HUES64 (cell line): ENCODE data around the gene EIF2S2.

Experiments
- H3K27ac ChIP-seq: 2 replicates; pipeline ENCODE4 v1.7.0; 2013; ENCODE audit warnings: low read depth, low read length, inconsistent platforms
- H3K27me3 ChIP-seq: 2 replicates; pipeline ENCODE4 v1.6.1; 2013; ENCODE audit warnings: mild to moderate bottlenecking, low read length; ENCODE audit not compliant: insufficient read depth
- H3K36me3 ChIP-seq: 2 replicates; pipeline ENCODE4 v1.6.1; 2013; ENCODE audit warnings: mild to moderate bottlenecking, low read length; ENCODE audit not compliant: insufficient read depth
- H3K4me1 ChIP-seq: 2 replicates; pipeline ENCODE4 v1.6.1; 2013; ENCODE audit warnings: mild to moderate bottlenecking, low read length, moderate library complexity; ENCODE audit not compliant: insufficient read depth
- H3K4me3 ChIP-seq: 2 replicates; pipeline ENCODE4 v1.5.1; 2013; ENCODE audit warnings: mild to moderate bottlenecking, low read length, moderate library complexity
- H3K9ac ChIP-seq: 2 replicates; pipeline ENCODE4 v1.6.1; 2013; ENCODE audit warnings: mild to moderate bottlenecking, low read depth, low read length
- H3K9me3 ChIP-seq: 2 replicates; pipeline ENCODE4 v1.6.1; 2013; ENCODE audit warnings: low read depth, low read length; ENCODE audit not compliant: insufficient read depth
- WGBS: fragments of 150-250, 120-280 bp; methylation state at CpG from one replicate; pipeline ENCODE4 v1.1.7; 2013; ENCODE audit warnings: missing lambda C conversion rate; 5-methylcytosine and 5-hydroxymethylcytosine counted together

The EIF2S2 gene

GRCh38 chr20:34100576-34100975, 11.5 kb downstream of the EIF2S2 start:
- Histone ChIP-seq H3K36me3 (peaks cover 99% of the 10 kb centered on the region), H3K27ac (no peak overlapping the region), H3K9me3 (no peaks in the 10 kb centered on the region), H3K27me3 (no peaks in the 10 kb centered on the region), H3K4me1 (no peaks in the 10 kb centered on the region), H3K4me3 (no peak overlapping the region), H3K9ac (no peak overlapping the region)
- 95% methylated on average over 3 of the region's 3 CpGs for whole genome bisulfite sequencing

GRCh38 chr20:34099675-34100074, 12.4 kb downstream of the EIF2S2 start:
- H3K27me3 ChIP-seq = no peaks in the 10 kb centered on the region
- no peak overlapping the region for H3K9ac ChIP-seq
- H3K4me1 ChIP-seq = no peaks in the 10 kb centered on the region
- H3K27ac ChIP-seq = no peak overlapping the region
- H3K9me3 ChIP-seq = no peaks in the 10 kb centered on the region
- 92% methylated on average over 5 of the region's 5 CpGs for WGBS
- peaks cover 99% of the 10 kb centered on the region for H3K36me3 ChIP-seq
- no peak overlapping the region for H3K4me3 ChIP-seq

GRCh38 chr20:34098570-34098969, 13.5 kb downstream of the EIF2S2 start:
- WGBS = 95% methylated on average over 3 of the region's 3 CpGs

GRCh38 chr20:34096699-34097444, 15.2 kb downstream of the EIF2S2 start:
- H3K4me3 ChIP-seq = no peak overlapping the region
- WGBS = 95% methylated on average over 7 of the region's 9 CpGs
- H3K36me3 ChIP-seq = peaks cover 99% of the 10 kb centered on the region
- no peaks in the 10 kb centered on the region for H3K4me1 ChIP-seq
- no peak overlapping the region for H3K27ac ChIP-seq
- no peaks in the 10 kb centered on the region for H3K27me3 ChIP-seq
- H3K9me3 ChIP-seq = no peaks in the 10 kb centered on the region
- H3K9ac ChIP-seq = no peak overlapping the region

More at GRCh38 chr20:34098570-34098969, 13.5 kb downstream of the EIF2S2 start:
- no peaks in the 10 kb centered on the region for H3K9me3 ChIP-seq
- no peaks in the 10 kb centered on the region for H3K27me3 ChIP-seq
- no peak overlapping the region for H3K27ac ChIP-seq
- H3K4me3 ChIP-seq = no peak overlapping the region
- no peak overlapping the region for H3K9ac ChIP-seq
- H3K36me3 ChIP-seq = peaks cover 99% of the 10 kb centered on the region
- H3K4me1 ChIP-seq = no peaks in the 10 kb centered on the region

GRCh38 chr20:34095825-34096224, 16.2 kb downstream of the EIF2S2 start:
- Histone ChIP-seq H3K27me3 (no peaks in the 10 kb centered on the region), H3K36me3 (peaks cover 98% of the 10 kb centered on the region), H3K27ac (no peak overlapping the region), H3K9me3 (no peaks in the 10 kb centered on the region), H3K4me3 (no peak overlapping the region), H3K9ac (no peak overlapping the region), H3K4me1 (no peaks in the 10 kb centered on the region)

- H3K9ac ChIP-seq = no peak overlapping the region
- H3K36me3 ChIP-seq = peaks cover 98% of the 10 kb centered on the region
- H3K4me1 ChIP-seq = no peaks in the 10 kb centered on the region
- no peaks in the 10 kb centered on the region for H3K9me3 ChIP-seq
- WGBS = 90% methylated on average over 2 of the region's 2 CpGs
- H3K27me3 ChIP-seq = no peaks in the 10 kb centered on the region
- H3K27ac ChIP-seq = no peak overlapping the region
- no peak overlapping the region for H3K4me3 ChIP-seq
Observed at GRCh38 chr20:34093895-34094294, 18.1 kb downstream of the EIF2S2 start.

- Histone ChIP-seq H3K27me3 (no peaks in the 10 kb centered on the region), H3K36me3 (peaks cover 89% of the 10 kb centered on the region), H3K27ac (no peak overlapping the region), H3K9ac (no peak overlapping the region), H3K9me3 (no peaks in the 10 kb centered on the region), H3K4me1 (no peaks in the 10 kb centered on the region), H3K4me3 (no peak overlapping the region)
- WGBS = 98% methylated on average over 4 of the region's 6 CpGs
Observed at GRCh38 chr20:34091637-34092200, 20.3 kb downstream of the EIF2S2 start.

GRCh38 chr20:34090645-34091044, 21.4 kb downstream of the EIF2S2 start:
- Histone ChIP-seq H3K36me3 (peaks cover 87% of the 10 kb centered on the region), H3K9ac (no peak overlapping the region), H3K9me3 (no peaks in the 10 kb centered on the region), H3K27me3 (no peaks in the 10 kb centered on the region), H3K4me3 (no peak overlapping the region), H3K4me1 (no peaks in the 10 kb centered on the region), H3K27ac (no peak overlapping the region)
- 92% methylated on average over 2 of the region's 2 CpGs for WGBS

GRCh38 chr20:34089655-34090345, 22.2 kb downstream of the EIF2S2 start:
- Histone ChIP-seq H3K27me3 (no peaks in the 10 kb centered on the region), H3K9me3 (no peaks in the 10 kb centered on the region), H3K27ac (no peak overlapping the region), H3K4me1 (no peaks in the 10 kb centered on the region), H3K36me3 (peaks cover 79% of the 10 kb centered on the region), H3K4me3 (no peak overlapping the region), H3K9ac (no peak overlapping the region)
- WGBS = 97% methylated on average over 13 of the region's 13 CpGs

GRCh38 chr20:34089175-34089479, 22.9 kb downstream of the EIF2S2 start:
- peaks cover 77% of the 10 kb centered on the region for H3K36me3 ChIP-seq

GRCh38 chr20:34088305-34089174, 23.5 kb downstream of the EIF2S2 start:
- Histone ChIP-seq H3K9me3 (no peaks in the 10 kb centered on the region), H3K9ac (no peak overlapping the region), H3K36me3 (peaks cover 77% of the 10 kb centered on the region), H3K4me1 (no peaks in the 10 kb centered on the region), H3K27ac (no peak overlapping the region), H3K4me3 (no peak overlapping the region), H3K27me3 (no peaks in the 10 kb centered on the region)
- 95% methylated on average over 15 of the region's 15 CpGs for WGBS

More at GRCh38 chr20:34089175-34089479, 22.9 kb downstream of the EIF2S2 start:
- Histone ChIP-seq H3K4me3 (no peak overlapping the region), H3K4me1 (no peaks in the 10 kb centered on the region), H3K27me3 (no peaks in the 10 kb centered on the region), H3K9me3 (no peaks in the 10 kb centered on the region), H3K9ac (no peak overlapping the region), H3K27ac (no peak overlapping the region)
- 100% methylated on average over 3 of the region's 5 CpGs for WGBS
